ENCODE results near the gene LACRT. TPM values are rescaled to one million over a fixed set of nuclear protein-coding genes. Genes with fewer than 3 reads are reported as not detected.
A peak's percentile ranks its signal among the peaks of the same experiment; 100 is the strongest.

The LACRT gene
- total RNA-seq, 2 experiments from 2014 or later = not detected

DNA sequence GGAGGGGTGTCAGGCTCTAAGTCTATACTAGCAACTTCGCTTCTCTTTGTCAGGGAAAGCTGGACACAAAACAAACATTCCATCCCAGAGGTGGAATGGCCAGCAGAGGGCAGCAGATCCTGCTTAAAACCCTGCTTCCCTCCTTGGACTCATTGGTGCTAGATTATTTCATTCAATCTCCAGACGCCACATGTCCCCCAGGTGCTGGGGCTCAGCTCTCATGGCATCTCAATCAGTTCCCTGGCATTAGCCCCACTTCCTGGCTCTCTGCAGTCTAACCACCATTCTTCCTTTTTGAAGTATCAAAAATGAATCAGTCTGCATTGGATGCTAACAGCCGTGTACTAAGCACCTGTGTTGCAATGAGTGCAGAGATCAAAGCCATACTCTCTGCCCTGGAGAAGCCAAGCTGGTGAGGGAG, 38.2 kb downstream of the LACRT start:
- H3K4me3 ChIP-seq (ENCODE audit: low read length) = no peak overlapping the region
- intact Hi-C loops (cut with DNase I, micrococcal nuclease) = loop anchor here in 1 of 2 experiments (10.0 kb wide), 1 partner anchor 398 kb away; no protein-coding TSS in a partner anchor
- no peaks in the 10 kb centered on the region for H3K9me3 Mint-ChIP-seq
- DNase-seq (peak; percentile 12 to 71 (median 36)), ATAC-seq (ENCODE audit: poor library complexity) (peak; percentile 60)
- H3K4me1 ChIP-seq (ENCODE audit: insufficient read depth, low read length) = peaks cover 5% of the 10 kb centered on the region
- H3K4me1 Mint-ChIP-seq (ENCODE audit: low read depth) = peaks cover 5% of the 10 kb centered on the region
- H3K36me3 Mint-ChIP-seq (ENCODE audit: low read depth) = no peaks in the 10 kb centered on the region
- POLR2A ChIA-PET = no interaction called here
- no peak overlapping the region for H3K27ac ChIP-seq (ENCODE audit: low read depth in 1 of 2, low read length in 2 of 2)
- peaks cover 0 to 2% of the 10 kb centered on the region in 2 experiments for H3K27me3 ChIP-seq (ENCODE audit: control insufficient read depth in 1 of 2, insufficient read depth in 2 of 2, low read length in 2 of 2)
- H3K4me3 Mint-ChIP-seq = no peak overlapping the region
- no peak overlapping the region for H3K27ac Mint-ChIP-seq
- no peaks in the 10 kb centered on the region for H3K36me3 ChIP-seq (ENCODE audit: insufficient read depth, low read length)
- TF ChIP-seq, protein P1, sequence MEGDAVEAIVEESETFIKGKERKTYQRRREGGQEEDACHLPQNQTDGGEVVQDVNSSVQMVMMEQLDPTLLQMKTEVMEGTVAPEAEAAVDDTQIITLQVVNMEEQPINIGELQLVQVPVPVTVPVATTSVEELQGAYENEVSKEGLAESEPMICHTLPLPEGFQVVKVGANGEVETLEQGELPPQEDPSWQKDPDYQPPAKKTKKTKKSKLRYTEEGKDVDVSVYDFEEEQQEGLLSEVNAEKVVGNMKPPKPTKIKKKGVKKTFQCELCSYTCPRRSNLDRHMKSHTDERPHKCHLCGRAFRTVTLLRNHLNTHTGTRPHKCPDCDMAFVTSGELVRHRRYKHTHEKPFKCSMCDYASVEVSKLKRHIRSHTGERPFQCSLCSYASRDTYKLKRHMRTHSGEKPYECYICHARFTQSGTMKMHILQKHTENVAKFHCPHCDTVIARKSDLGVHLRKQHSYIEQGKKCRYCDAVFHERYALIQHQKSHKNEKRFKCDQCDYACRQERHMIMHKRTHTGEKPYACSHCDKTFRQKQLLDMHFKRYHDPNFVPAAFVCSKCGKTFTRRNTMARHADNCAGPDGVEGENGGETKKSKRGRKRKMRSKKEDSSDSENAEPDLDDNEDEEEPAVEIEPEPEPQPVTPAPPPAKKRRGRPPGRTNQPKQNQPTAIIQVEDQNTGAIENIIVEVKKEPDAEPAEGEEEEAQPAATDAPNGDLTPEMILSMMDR (IDR thresholded peaks at IDR 0.05) = peak; percentile 85
- CTCF ChIA-PET = interaction anchor here (0.6 to 1.4 kb wide), 2 partner anchors 9 to 29 kb away, joined by 3 to 5 read pairs; no protein-coding TSS in a partner anchor
- peaks cover 11% of the 10 kb centered on the region for H3K27me3 Mint-ChIP-seq
- H3K9me3 ChIP-seq (ENCODE audit: control insufficient read depth in 1 of 2, insufficient read depth in 1 of 2, low read length in 2 of 2) = no peaks in the 10 kb centered on the region

DNA sequence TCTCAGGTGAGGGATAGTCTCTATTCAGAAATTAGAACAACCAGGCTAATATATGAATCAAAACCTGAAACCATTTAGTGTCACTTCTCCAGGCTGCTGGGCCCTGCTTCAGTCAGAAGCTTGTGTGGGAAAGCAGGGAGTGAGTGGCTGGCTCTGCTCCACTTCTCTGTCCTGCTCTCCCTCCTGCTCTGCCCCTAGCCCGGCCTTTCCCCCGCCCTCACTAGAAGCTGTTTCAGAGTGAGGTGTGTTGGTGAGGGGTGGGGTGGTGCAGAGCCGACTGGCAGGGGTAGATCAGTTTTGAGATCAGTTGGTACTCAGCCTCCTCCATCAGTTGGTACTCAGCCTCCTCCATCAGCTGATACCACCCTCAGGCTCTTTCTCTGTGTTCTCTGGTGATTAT, 39.2 kb downstream of the LACRT start:
- Histone ChIP-seq H3K4me1 (ENCODE audit: insufficient read depth, low read length) (peaks cover 5% of the 10 kb centered on the region), H3K27ac (ENCODE audit: low read depth in 1 of 2, low read length in 2 of 2) (no peak overlapping the region), H3K27me3 (ENCODE audit: control insufficient read depth in 1 of 2, insufficient read depth in 2 of 2, low read length in 2 of 2) (peaks cover 0 to 3% of the 10 kb centered on the region in 2 experiments), H3K36me3 (ENCODE audit: insufficient read depth, low read length) (no peaks in the 10 kb centered on the region), H3K9me3 (ENCODE audit: control insufficient read depth in 1 of 2, insufficient read depth in 1 of 2, low read length in 2 of 2) (no peaks in the 10 kb centered on the region), H3K4me3 (ENCODE audit: low read length) (no peak overlapping the region)
- DNase-seq = no peak
- no peak overlapping the region for H3K4me3 Mint-ChIP-seq
- ATAC-seq (ENCODE audit: poor library complexity) = no peak
- peaks cover 21% of the 10 kb centered on the region for H3K27me3 Mint-ChIP-seq
- H3K27ac Mint-ChIP-seq = no peak overlapping the region
- no peaks in the 10 kb centered on the region for H3K9me3 Mint-ChIP-seq
- peaks cover 5% of the 10 kb centered on the region for H3K4me1 Mint-ChIP-seq (ENCODE audit: low read depth)
- intact Hi-C loops (cut with DNase I, micrococcal nuclease) = loop anchor here in 1 of 2 experiments (10.0 kb wide), 1 partner anchor 399 kb away; no protein-coding TSS in a partner anchor
- TF ChIP-seq, protein P1 (IDR thresholded peaks at IDR 0.05) = no peak
- ChIA-PET POLR2A (no interaction called here), CTCF (no interaction called here)
- no peaks in the 10 kb centered on the region for H3K36me3 Mint-ChIP-seq (ENCODE audit: low read depth)

DNA sequence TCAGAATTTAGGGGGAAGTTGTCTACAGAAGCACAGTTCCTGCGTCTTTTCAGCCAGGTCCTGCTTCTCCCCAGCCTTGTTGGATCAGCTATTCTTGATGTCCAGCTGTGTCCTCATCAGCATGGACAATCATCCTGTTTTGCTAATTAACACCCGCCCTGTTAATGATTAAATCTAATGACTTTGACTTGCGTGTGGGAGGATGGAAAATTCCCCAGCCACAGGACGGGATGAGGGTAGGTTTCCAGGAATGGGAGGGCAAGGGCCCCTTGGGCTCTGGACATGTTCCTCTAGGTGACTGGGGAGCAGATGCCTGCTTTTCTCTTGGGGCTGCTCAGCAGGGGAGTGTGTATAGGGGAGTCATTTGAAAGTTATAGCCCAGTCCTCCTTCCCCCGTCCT, 41.0 kb downstream of the LACRT start:
- Mint-ChIP-seq H3K9me3 (no peaks in the 10 kb centered on the region), H3K27me3 (peaks cover 34% of the 10 kb centered on the region), H3K36me3 (ENCODE audit: low read depth) (no peaks in the 10 kb centered on the region), H3K4me3 (no peak overlapping the region), H3K4me1 (ENCODE audit: low read depth) (peaks cover 9% of the 10 kb centered on the region), H3K27ac (no peak overlapping the region)
- CTCF ChIA-PET = interaction anchor here (0.8 kb wide), 1 partner anchor 10 kb away, joined by 3 read pairs; no protein-coding TSS in a partner anchor
- no peaks in the 10 kb centered on the region for H3K9me3 ChIP-seq (ENCODE audit: control insufficient read depth in 1 of 2, insufficient read depth in 1 of 2, low read length in 2 of 2)
- POLR2A ChIA-PET = no interaction called here
- TF ChIP-seq, protein P1 (IDR thresholded peaks at IDR 0.05) = no peak
- H3K36me3 ChIP-seq (ENCODE audit: insufficient read depth, low read length) = no peaks in the 10 kb centered on the region
- peaks cover 13 to 18% of the 10 kb centered on the region in 2 experiments for H3K27me3 ChIP-seq (ENCODE audit: control insufficient read depth in 1 of 2, insufficient read depth in 2 of 2, low read length in 2 of 2)
- H3K4me1 ChIP-seq (ENCODE audit: insufficient read depth, low read length) = peaks cover 9% of the 10 kb centered on the region
- no peak for ATAC-seq (ENCODE audit: poor library complexity)
- H3K27ac ChIP-seq (ENCODE audit: low read depth in 1 of 2, low read length in 2 of 2) = no peak overlapping the region
- no peak for DNase-seq
- H3K4me3 ChIP-seq (ENCODE audit: low read length) = no peak overlapping the region
- intact Hi-C loops (cut with DNase I, micrococcal nuclease) = loop anchor here in 1 of 2 experiments (10.0 kb wide), 1 partner anchor 401 kb away; no protein-coding TSS in a partner anchor

All from CD4-positive, alpha-beta T cell (primary cell).